GM23338 (cell line): ENCODE data around the gene POM121L12. TPM values are rescaled to one million over a fixed set of nuclear protein-coding genes. Genes with fewer than 3 reads are reported as not detected.

Source experiments
- CREB1 ChIP-seq: fragments of 250-450 bp; sonication (Bioruptor Pico); IDR thresholded peaks from 2 replicates; pipeline ENCODE4 v1.5.0; 2020; ENCODE audit warnings: low read depth, mild to moderate bottlenecking, moderate library complexity
- EZH2phosphoT487 ChIP-seq: fragments of 200-600 bp; sonication (generic); IDR thresholded peaks from one replicate; pipeline ENCODE4 v1.8.1; 2018; ENCODE audit warnings: antibody characterized with exemption; ENCODE audit not compliant: unreplicated experiment
- REST ChIP-seq: IDR thresholded peaks from one replicate; pipeline ENCODE4 v1.6.1; 2018; ENCODE audit warnings: antibody characterized with exemption; ENCODE audit not compliant: unreplicated experiment
- STAT1 ChIP-seq: IDR thresholded peaks from one replicate; pipeline ENCODE4 v1.6.1; 2016; ENCODE audit warnings: antibody characterized with exemption; ENCODE audit not compliant: unreplicated experiment
- ZNF462 ChIP-seq: fragments of 250-450 bp; sonication (Bioruptor Pico); IDR thresholded peaks from 2 replicates; pipeline ENCODE4 v1.5.0; 2020; ENCODE audit warnings: mild to moderate bottlenecking, moderate library complexity
- polyA plus RNA-seq: library from polyadenylated mRNA; unstranded; fragments of >200 nt; fragmentation: Nextera tagmentation; extraction: Ambion mirVana; gene quantifications from 2 replicates; pipeline ENCODE4 v1.2.1, GENCODE V29; 2016
- total RNA-seq: library from RNA; depleted of rRNA; stranded (reverse); fragments of >200 nt; shearing (Covaris generic); gene quantifications from 2 replicates; pipeline ENCODE4 v1.2.3, GENCODE V29; 2014

POM121L12 gene
- total and polyA plus RNA-seq, 2 experiments from 2014 or later: not detected

GRCh38 chr7:52992479-52993162 lies 42.8 kb upstream of the POM121L12 start (continued):
- no peak for TF ChIP-seq ZNF462 (CRISPR knock-in tag)
- no peak for TF ChIP-seq CREB1 (CRISPR knock-in tag)
- no peak for TF ChIP-seq STAT1
- TF ChIP-seq EZH2phosphoT487: no peak
- no peak for TF ChIP-seq REST
